K562 treated with DMSO at 1 percent for 4 hours (cell line): ENCODE data around the gene TMA7. TPM values are rescaled to one million over a fixed set of nuclear protein-coding genes. Genes with fewer than 3 reads are reported as not detected.

Source experiments
- total RNA-seq: library from RNA; unstranded; fragments of 300-600 nt; gene quantifications from 2 replicates; pipeline ENCODE4 v1.2.3, GENCODE V29; 2022; ENCODE audit not compliant: insufficient read depth

TMA7 gene
- 174 and 181 TPM in 2 replicates for total RNA-seq

GRCh38 chr3:48439820-48440589, at the start of gene TMA7, which contains the start of gene CCDC51:
TSS of gene TMA7 (plus strand) at chr3:48440257. CDS start at chr3:48440297, 40 bp downstream.
TSS of gene CCDC51 (minus strand) at chr3:48440119. CDS start at chr3:48435128, 4,991 bp downstream.

GRCh38 chr3:48429960-48430707, 9.9 kb upstream of the TMA7 start, which contains the start of gene PLXNB1:
TSS of gene PLXNB1 (minus strand) at chr3:48430086. CDS start at chr3:48424611, 5,475 bp downstream.

GRCh38 chr3:48446425-48447193, 6.6 kb downstream of the TMA7 start, which contains the start of gene ATRIP:
TSS of gene ATRIP (plus strand) at chr3:48446737. CDS start at chr3:48446846, 109 bp downstream.

Other genes with a start within 250 kb of the TMA7 start
- not detected in 2 replicates for gene CAMP, start 216.8 kb upstream of the TMA7 start, total RNA-seq
- gene ZNF589, start 199.2 kb upstream of the TMA7 start, total RNA-seq = 9.0 and 12.8 TPM in 2 replicates
- gene NME6, start 138.9 kb upstream of the TMA7 start, total RNA-seq = 17.7 and 20.9 TPM in 2 replicates
- not detected in 2 replicates for gene SPINK8, start 106.6 kb upstream of the TMA7 start, total RNA-seq
- gene FBXW12, start 68.0 kb upstream of the TMA7 start, total RNA-seq = not detected in 2 replicates
- 7.7 and 18.9 TPM in 2 replicates for gene PLXNB1, start 10.2 kb upstream of the TMA7 start, total RNA-seq
- gene CCDC51, start 138 bp upstream of the TMA7 start, total RNA-seq = 5.9 and 8.3 TPM in 2 replicates
- 5.6 and 11.9 TPM in 2 replicates for gene ATRIP, start 6.5 kb downstream of the TMA7 start, total RNA-seq
- gene SHISA5, start 63.9 kb downstream of the TMA7 start, total RNA-seq = 95.9 and 97.3 TPM in 2 replicates
- 7.0 and 11.4 TPM in 2 replicates for gene PFKFB4, start 116.5 kb downstream of the TMA7 start, total RNA-seq
- not detected in 2 replicates for gene UCN2, start 123.5 kb downstream of the TMA7 start, total RNA-seq
- 0.29 and 1.1 TPM in 2 replicates for gene COL7A1, start 155.1 kb downstream of the TMA7 start, total RNA-seq
- 263 and 293 TPM in 2 replicates for gene UQCRC1, start 169.4 kb downstream of the TMA7 start, total RNA-seq
- not detected in 2 replicates for gene TMEM89, start 181.5 kb downstream of the TMA7 start, total RNA-seq
- 20.0 and 23.7 TPM in 2 replicates for gene SLC26A6, start 195.2 kb downstream of the TMA7 start, total RNA-seq
- gene CELSR3, start 222.6 kb downstream of the TMA7 start, total RNA-seq = 1.7 and 4.0 TPM in 2 replicates
- gene NCKIPSD, start 245.7 kb downstream of the TMA7 start, total RNA-seq = 15.1 and 16.3 TPM in 2 replicates